SK-N-SH (cell line): ENCODE data around the gene ERN1. TPM values are rescaled to one million over a fixed set of nuclear protein-coding genes. Genes with fewer than 3 reads are reported as not detected.

Experiments
- CTCF ChIA-PET: fragments of 300-600, 350-600 bp; formaldehyde crosslinking; extraction: SDS; loops from one replicate; lab custom pipeline; 2021; lab: Yijun Ruan, JAX
- POLR2A ChIA-PET: fragments of 350-600 bp; sonication (Branson Sonifier 250); formaldehyde crosslinking; extraction: SDS; loops from one replicate; lab custom pipeline; 2020; ENCODE audit warnings: antibody characterized with exemption, inconsistent platforms; lab: Yijun Ruan, JAX
- DNase-seq: peaks from one replicate; pipeline ENCODE4 v3.0.0; 2012
- H2AFZ ChIP-seq: fragments of 200-600 bp; sonication (generic); 2 replicates; pipeline ENCODE4 v1.8.1; 2016; ENCODE audit warnings: antibody characterized with exemption, mild to moderate bottlenecking, low read depth
- H3F3A ChIP-seq: fragments of 200-600 bp; sonication (generic); replicated peaks from 2 replicates; pipeline ENCODE3; 2016; ENCODE audit warnings: antibody characterized with exemption, mild to moderate bottlenecking; ENCODE audit not compliant: insufficient read depth
- H3K27ac ChIP-seq, 2 experiments: fragments of 200-500 bp in 1 of 2; fragments of 200-600 bp in 1 of 2; sonication (Bioruptor generic) in 1 of 2; sonication (generic), shearing (Covaris generic) in 1 of 2; 2 replicates each; pipeline versions ENCODE4 v1.5.1 to v1.6.1; 2014 to 2016; ENCODE audit warnings: low read depth in 2 of 2, inconsistent platforms in 1 of 2, low read length in 1 of 2, mild to moderate bottlenecking in 1 of 2, mixed read lengths in 1 of 2
- H3K27me3 ChIP-seq: fragments of 200-600 bp; sonication (generic), shearing (Covaris generic); 2 replicates; pipeline ENCODE4 v1.6.1; 2016; ENCODE audit warnings: mixed run types; ENCODE audit not compliant: insufficient read depth
- H3K36me3 ChIP-seq, 2 experiments: fragments of 200-500 bp in 1 of 2; fragments of 200-600 bp in 1 of 2; sonication (Bioruptor generic) in 1 of 2; sonication (generic) in 1 of 2; replicated peaks in 1 of 2; 2 replicates each; pipeline versions ENCODE3 to v1.5.1; 2014 to 2016; ENCODE audit warnings: low read length in 1 of 2, mild to moderate bottlenecking in 1 of 2; ENCODE audit not compliant: insufficient read depth in 2 of 2, control insufficient read depth in 1 of 2
- H3K4me1 ChIP-seq, 2 experiments: fragments of 200-500 bp in 1 of 2; fragments of 200-600 bp in 1 of 2; sonication (Bioruptor generic) in 1 of 2; sonication (generic), shearing (Covaris generic) in 1 of 2; 2 replicates each; pipeline versions ENCODE4 v1.5.1 to v1.6.1; 2014 to 2016; ENCODE audit warnings: low read depth in 1 of 2, low read length in 1 of 2, mixed run types in 1 of 2; ENCODE audit not compliant: insufficient read depth in 2 of 2, control insufficient read depth in 1 of 2
- H3K4me2 ChIP-seq: fragments of 200-600 bp; sonication (generic), shearing (Covaris generic); 2 replicates; pipeline ENCODE4 v1.6.1; 2017; ENCODE audit warnings: mixed run types
- H3K4me3 ChIP-seq, 2 experiments: fragments of 200-500 bp in 1 of 2; fragments of 200-600 bp in 1 of 2; sonication (Bioruptor generic) in 1 of 2; sonication (generic), shearing (Covaris generic) in 1 of 2; 2 replicates each; pipeline versions ENCODE4 v1.5.1 to v1.8.1; 2014 to 2016; ENCODE audit warnings: low read depth in 2 of 2, inconsistent platforms in 1 of 2, low read length in 1 of 2, mild to moderate bottlenecking in 1 of 2, mixed read lengths in 1 of 2, moderate library complexity in 1 of 2
- H3K79me2 ChIP-seq: fragments of 200-600 bp; sonication (generic); 2 replicates; pipeline ENCODE4 v1.8.1; 2017; ENCODE audit warnings: mild to moderate bottlenecking; ENCODE audit not compliant: insufficient read depth
- H3K9ac ChIP-seq: fragments of 200-600 bp; sonication (generic); 2 replicates; pipeline ENCODE4 v1.6.1; 2017; ENCODE audit warnings: mixed run types
- H3K9me2 ChIP-seq: fragments of 200-600 bp; sonication (generic); 2 replicates; pipeline ENCODE4 v1.6.1; 2017; ENCODE audit warnings: mixed run types
- H3K9me3 ChIP-seq: fragments of 200-600 bp; sonication (generic); 2 replicates; pipeline ENCODE4 v1.6.1; 2017; ENCODE audit warnings: mixed run types, mild to moderate bottlenecking, moderate library complexity
- H4K20me1 ChIP-seq: fragments of 200-600 bp; sonication (generic); 2 replicates; pipeline ENCODE4 v1.6.1; 2017; ENCODE audit warnings: mild to moderate bottlenecking, mixed run types; ENCODE audit not compliant: insufficient read depth
- CHD2 ChIP-seq: fragments of 150-350 bp; IDR thresholded peaks from 2 replicates; pipeline ENCODE4 v1.6.1; 2018; ENCODE audit warnings: low read length; ENCODE audit not compliant: partially characterized antibody
- EP300 ChIP-seq, 2 experiments: IDR thresholded peaks; 2 replicates each; pipeline versions ENCODE4 v1.4.0 to v1.6.1; 2012; ENCODE audit warnings: borderline replicate concordance in 1 of 2, low read depth in 1 of 2, low read length in 1 of 2
- FOSL2 ChIP-seq: IDR thresholded peaks from 2 replicates; pipeline ENCODE4 v1.4.0; 2012; ENCODE audit warnings: low read depth, mild to moderate bottlenecking, moderate library complexity, borderline replicate concordance
- FOXJ3 ChIP-seq: sonication (generic); formaldehyde crosslinking; IDR thresholded peaks from 2 replicates; pipeline ENCODE4 v1.5.1; 2020; ENCODE audit warnings: mild to moderate bottlenecking, missing genetic modification reagents
- GATA2 ChIP-seq: sonication (generic); formaldehyde crosslinking; IDR thresholded peaks from 2 replicates; pipeline ENCODE4 v1.5.0; 2020; ENCODE audit warnings: mild to moderate bottlenecking, missing genetic modification reagents
- JUND ChIP-seq: IDR thresholded peaks from 2 replicates; pipeline ENCODE4 v1.4.0; 2012
- RCOR1 ChIP-seq: fragments of 150-350 bp; IDR thresholded peaks from 2 replicates; pipeline ENCODE4 v1.6.1; 2017; ENCODE audit warnings: antibody characterized with exemption, low read length
- RXRA ChIP-seq: IDR thresholded peaks from 2 replicates; pipeline ENCODE4 v1.4.0; 2012; ENCODE audit warnings: low read depth, mild to moderate bottlenecking, borderline replicate concordance
- TCF12 ChIP-seq: IDR thresholded peaks from 2 replicates; pipeline ENCODE4 v1.4.0; 2012
- TEAD4 ChIP-seq: IDR thresholded peaks from 2 replicates; pipeline ENCODE4 v1.4.0; 2012; ENCODE audit warnings: mild to moderate bottlenecking, borderline replicate concordance; ENCODE audit not compliant: insufficient read depth
- WGBS: methylation state at CpG from one replicate; pipeline ENCODE4 v1.1.6; 2017; ENCODE audit warnings: low lambda C conversion rate; 5-methylcytosine and 5-hydroxymethylcytosine counted together
- polyA plus RNA-seq, 3 experiments: library from polyadenylated mRNA; depleted of rRNA; stranded (reverse); fragments of >200 nt; gene quantifications; 2 replicates each; pipeline ENCODE4 v1.2.3, GENCODE V29; 2012
- TF ChIP-seq, protein P1 (sequence below): IDR thresholded peaks from 2 replicates; pipeline ENCODE4; 2012
- TF ChIP-seq, protein P2 (sequence below): IDR thresholded peaks from 2 replicates; pipeline ENCODE4 v1.4.0; 2012; ENCODE audit warnings: low read depth, borderline replicate concordance
- TF ChIP-seq, protein P3 (sequence below): fragments of 200-600 bp; sonication (generic); IDR thresholded peaks from 2 replicates; pipeline ENCODE4 v1.6.1; 2017; ENCODE audit warnings: antibody characterized with exemption, mild to moderate bottlenecking, moderate library complexity
- TF ChIP-seq, protein P4 (sequence below): IDR thresholded peaks from 2 replicates; pipeline ENCODE4 v1.4.0; 2012; ENCODE audit warnings: low read depth, borderline replicate concordance
- TF ChIP-seq, protein P5 (sequence below): fragments of 150-350 bp; IDR thresholded peaks from 2 replicates; pipeline ENCODE4 v1.6.1; 2016; ENCODE audit warnings: mild to moderate bottlenecking, low read depth, low read length

The ERN1 gene
- polyA plus RNA-seq, 1 of the 3 experiments (the other 2 are of a cell fraction) = 7.3 TPM

DNA sequence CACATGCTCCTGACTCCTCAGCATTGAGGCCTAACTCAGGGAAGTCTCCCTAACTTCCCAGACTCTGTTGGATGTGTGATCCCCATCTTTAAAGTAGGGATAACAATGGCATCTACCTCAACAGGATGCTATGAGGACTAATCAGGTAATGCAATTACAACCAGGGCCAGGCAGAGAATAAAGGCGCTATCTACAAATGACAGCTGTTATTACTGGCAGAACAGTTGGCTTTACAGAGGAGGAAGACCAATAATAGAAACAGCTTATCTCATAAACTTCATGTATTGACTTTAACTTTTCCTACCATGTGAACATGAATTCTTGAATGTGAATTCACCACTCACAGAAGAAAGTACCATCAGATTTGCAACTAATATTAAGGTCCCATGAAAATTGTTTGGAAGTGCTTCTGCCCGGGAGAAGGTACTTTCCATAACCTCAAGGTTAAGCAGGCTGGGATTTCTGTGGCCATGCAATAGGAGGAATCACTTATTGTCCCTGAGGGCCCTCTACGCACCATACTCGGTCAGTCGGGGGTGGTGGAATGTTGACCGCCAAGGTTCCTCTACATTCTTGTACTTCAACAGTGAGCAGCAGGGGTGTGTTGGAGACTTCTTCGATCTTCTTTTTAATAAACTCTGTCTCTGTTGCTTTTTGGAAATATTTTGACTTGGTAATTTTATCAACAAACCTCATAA is 22.6 kb upstream of the ERN1 start:
- Histone ChIP-seq H3K79me2 (no peaks in the 10 kb centered on the region), H3K4me3 (no peak overlapping the region), H3K9me2 (no peaks in the 10 kb centered on the region), H3K27me3 (no peaks in the 10 kb centered on the region), H3F3A (peaks cover 33% of the 10 kb centered on the region), H3K9ac (no peak overlapping the region), H4K20me1 (no peaks in the 10 kb centered on the region), H3K4me1 (peaks cover 4 to 48% of the 10 kb centered on the region in 2 experiments; a peak in 3 of 4 replicates), H3K36me3 (peaks cover 29 to 82% of the 10 kb centered on the region in 2 experiments), H3K4me2 (no peak overlapping the region), H3K27ac (peak overlapping the region in 1 of 2 experiments; percentile 89; a peak in 2 of 4 replicates), H3K9me3 (no peaks in the 10 kb centered on the region), H2AFZ (no peak overlapping the region)
- TF ChIP-seq RCOR1 = peak; percentile 75; the same call in 1 of the 2 replicates
- TF ChIP-seq, protein P1, sequence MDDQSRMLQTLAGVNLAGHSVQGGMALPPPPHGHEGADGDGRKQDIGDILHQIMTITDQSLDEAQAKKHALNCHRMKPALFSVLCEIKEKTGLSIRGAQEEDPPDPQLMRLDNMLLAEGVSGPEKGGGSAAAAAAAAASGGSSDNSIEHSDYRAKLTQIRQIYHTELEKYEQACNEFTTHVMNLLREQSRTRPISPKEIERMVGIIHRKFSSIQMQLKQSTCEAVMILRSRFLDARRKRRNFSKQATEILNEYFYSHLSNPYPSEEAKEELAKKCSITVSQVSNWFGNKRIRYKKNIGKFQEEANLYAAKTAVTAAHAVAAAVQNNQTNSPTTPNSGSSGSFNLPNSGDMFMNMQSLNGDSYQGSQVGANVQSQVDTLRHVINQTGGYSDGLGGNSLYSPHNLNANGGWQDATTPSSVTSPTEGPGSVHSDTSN = no peak
- peak in 1 of 2 experiments; percentile 70; a peak in 2 of 4 replicates for TF ChIP-seq EP300 (IDR thresholded peaks at IDR 0.05; ENCODE audit: borderline replicate concordance in 1 of 2, low read depth in 1 of 2, low read length in 1 of 2)
- TF ChIP-seq TCF12 = peak; percentile 30; the same call in 1 of the 2 replicates
- 0 out of 2 replicates have a peak, but pooled peaks have one; percentile 23 for TF ChIP-seq GATA2 (CRISPR knock-in tag)
- DNase-seq = peak; percentile 50
- ChIA-PET POLR2A (no interaction called here), CTCF (interaction anchor here (0.7 to 2.1 kb wide), 10 partner anchors 15 to 233 kb away, joined by 3 to 7 read pairs (median 4); no protein-coding TSS in a partner anchor)
- 96% methylated on average over 7 of the region's 7 CpGs for WGBS

DNA sequence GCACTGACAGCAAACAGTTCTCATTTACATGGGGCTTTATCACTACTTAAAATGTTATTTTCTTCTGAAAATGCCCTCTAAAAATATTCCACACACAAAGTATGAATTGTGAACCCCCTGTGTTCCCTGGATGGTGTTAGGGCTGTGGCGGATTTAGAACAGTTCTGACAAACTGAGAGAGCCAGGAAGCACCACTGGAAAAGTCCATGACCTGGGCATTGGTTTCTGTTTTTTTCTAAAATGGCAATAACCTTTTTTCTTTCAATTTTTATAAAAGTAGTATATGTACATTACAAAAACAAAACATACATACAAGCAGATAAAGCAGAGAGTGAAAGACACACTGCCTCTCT is 21.0 kb upstream of the ERN1 start:
- Histone ChIP-seq H3K4me1 (peaks cover 11 to 48% of the 10 kb centered on the region in 2 experiments), H3K9me2 (no peaks in the 10 kb centered on the region), H3K27me3 (no peaks in the 10 kb centered on the region), H3K4me3 (no peak overlapping the region), H3F3A (peaks cover 45% of the 10 kb centered on the region), H3K27ac (no peak overlapping the region; a peak in 1 of 4 replicates), H4K20me1 (0 out of 2 replicates have a peak, but pooled peaks cover 6% of the 10 kb centered on the region), H3K9ac (no peak overlapping the region), H3K36me3 (peaks cover 41 to 77% of the 10 kb centered on the region in 2 experiments), H2AFZ (no peak overlapping the region), H3K4me2 (no peak overlapping the region), H3K9me3 (no peaks in the 10 kb centered on the region), H3K79me2 (peaks cover 14% of the 10 kb centered on the region; the same call in 1 of the 2 replicates)
- CTCF ChIA-PET = interaction anchor here (1.2 to 6.2 kb wide), 2 partner anchors 122 to 131 kb away, joined by 3 to 60 read pairs; no protein-coding TSS in a partner anchor
- 96% methylated on average over 1 of the region's 1 CpG for WGBS
- POLR2A ChIA-PET = no interaction called here
- no peak for DNase-seq
- TF ChIP-seq FOXJ3 (CRISPR knock-in tag) (no peak), RCOR1 (no peak), FOSL2 (no peak), JUND (no peak), CHD2 (no peak), RXRA (no peak), TEAD4 (no peak)
- TF ChIP-seq, protein P2, sequence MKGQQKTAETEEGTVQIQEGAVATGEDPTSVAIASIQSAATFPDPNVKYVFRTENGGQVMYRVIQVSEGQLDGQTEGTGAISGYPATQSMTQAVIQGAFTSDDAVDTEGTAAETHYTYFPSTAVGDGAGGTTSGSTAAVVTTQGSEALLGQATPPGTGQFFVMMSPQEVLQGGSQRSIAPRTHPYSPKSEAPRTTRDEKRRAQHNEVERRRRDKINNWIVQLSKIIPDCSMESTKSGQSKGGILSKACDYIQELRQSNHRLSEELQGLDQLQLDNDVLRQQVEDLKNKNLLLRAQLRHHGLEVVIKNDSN = no peak
- TF ChIP-seq, protein P3, sequence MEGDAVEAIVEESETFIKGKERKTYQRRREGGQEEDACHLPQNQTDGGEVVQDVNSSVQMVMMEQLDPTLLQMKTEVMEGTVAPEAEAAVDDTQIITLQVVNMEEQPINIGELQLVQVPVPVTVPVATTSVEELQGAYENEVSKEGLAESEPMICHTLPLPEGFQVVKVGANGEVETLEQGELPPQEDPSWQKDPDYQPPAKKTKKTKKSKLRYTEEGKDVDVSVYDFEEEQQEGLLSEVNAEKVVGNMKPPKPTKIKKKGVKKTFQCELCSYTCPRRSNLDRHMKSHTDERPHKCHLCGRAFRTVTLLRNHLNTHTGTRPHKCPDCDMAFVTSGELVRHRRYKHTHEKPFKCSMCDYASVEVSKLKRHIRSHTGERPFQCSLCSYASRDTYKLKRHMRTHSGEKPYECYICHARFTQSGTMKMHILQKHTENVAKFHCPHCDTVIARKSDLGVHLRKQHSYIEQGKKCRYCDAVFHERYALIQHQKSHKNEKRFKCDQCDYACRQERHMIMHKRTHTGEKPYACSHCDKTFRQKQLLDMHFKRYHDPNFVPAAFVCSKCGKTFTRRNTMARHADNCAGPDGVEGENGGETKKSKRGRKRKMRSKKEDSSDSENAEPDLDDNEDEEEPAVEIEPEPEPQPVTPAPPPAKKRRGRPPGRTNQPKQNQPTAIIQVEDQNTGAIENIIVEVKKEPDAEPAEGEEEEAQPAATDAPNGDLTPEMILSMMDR = no peak
- TF ChIP-seq, protein P4, sequence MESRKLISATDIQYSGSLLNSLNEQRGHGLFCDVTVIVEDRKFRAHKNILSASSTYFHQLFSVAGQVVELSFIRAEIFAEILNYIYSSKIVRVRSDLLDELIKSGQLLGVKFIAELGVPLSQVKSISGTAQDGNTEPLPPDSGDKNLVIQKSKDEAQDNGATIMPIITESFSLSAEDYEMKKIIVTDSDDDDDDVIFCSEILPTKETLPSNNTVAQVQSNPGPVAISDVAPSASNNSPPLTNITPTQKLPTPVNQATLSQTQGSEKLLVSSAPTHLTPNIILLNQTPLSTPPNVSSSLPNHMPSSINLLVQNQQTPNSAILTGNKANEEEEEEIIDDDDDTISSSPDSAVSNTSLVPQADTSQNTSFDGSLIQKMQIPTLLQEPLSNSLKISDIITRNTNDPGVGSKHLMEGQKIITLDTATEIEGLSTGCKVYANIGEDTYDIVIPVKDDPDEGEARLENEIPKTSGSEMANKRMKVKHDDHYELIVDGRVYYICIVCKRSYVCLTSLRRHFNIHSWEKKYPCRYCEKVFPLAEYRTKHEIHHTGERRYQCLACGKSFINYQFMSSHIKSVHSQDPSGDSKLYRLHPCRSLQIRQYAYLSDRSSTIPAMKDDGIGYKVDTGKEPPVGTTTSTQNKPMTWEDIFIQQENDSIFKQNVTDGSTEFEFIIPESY = no peak
- TF ChIP-seq, protein P5, sequence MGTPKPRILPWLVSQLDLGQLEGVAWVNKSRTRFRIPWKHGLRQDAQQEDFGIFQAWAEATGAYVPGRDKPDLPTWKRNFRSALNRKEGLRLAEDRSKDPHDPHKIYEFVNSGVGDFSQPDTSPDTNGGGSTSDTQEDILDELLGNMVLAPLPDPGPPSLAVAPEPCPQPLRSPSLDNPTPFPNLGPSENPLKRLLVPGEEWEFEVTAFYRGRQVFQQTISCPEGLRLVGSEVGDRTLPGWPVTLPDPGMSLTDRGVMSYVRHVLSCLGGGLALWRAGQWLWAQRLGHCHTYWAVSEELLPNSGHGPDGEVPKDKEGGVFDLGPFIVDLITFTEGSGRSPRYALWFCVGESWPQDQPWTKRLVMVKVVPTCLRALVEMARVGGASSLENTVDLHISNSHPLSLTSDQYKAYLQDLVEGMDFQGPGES = no peak
